ENCODE data around the gene HSF2BP.
"Not testable (repeated sequence)": the region's sequence is repeated elsewhere in the genome, so short reads cannot be mapped to it uniquely, and the experiment has no call there.

GRCh38 chr21:43522495-43523131 lies 136.7 kb downstream of the HSF2BP start:
- TF ChIP-seq, protein P1, sequence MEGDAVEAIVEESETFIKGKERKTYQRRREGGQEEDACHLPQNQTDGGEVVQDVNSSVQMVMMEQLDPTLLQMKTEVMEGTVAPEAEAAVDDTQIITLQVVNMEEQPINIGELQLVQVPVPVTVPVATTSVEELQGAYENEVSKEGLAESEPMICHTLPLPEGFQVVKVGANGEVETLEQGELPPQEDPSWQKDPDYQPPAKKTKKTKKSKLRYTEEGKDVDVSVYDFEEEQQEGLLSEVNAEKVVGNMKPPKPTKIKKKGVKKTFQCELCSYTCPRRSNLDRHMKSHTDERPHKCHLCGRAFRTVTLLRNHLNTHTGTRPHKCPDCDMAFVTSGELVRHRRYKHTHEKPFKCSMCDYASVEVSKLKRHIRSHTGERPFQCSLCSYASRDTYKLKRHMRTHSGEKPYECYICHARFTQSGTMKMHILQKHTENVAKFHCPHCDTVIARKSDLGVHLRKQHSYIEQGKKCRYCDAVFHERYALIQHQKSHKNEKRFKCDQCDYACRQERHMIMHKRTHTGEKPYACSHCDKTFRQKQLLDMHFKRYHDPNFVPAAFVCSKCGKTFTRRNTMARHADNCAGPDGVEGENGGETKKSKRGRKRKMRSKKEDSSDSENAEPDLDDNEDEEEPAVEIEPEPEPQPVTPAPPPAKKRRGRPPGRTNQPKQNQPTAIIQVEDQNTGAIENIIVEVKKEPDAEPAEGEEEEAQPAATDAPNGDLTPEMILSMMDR (IDR thresholded peaks at IDR 0.05) = not testable (repeated sequence)
- not testable (repeated sequence) for TF ChIP-seq EP300, POLR2A (IDR thresholded peaks at IDR 0.05)

Measured in tibial nerve (tissue), 4 donors.